Duodenal mucosa (tissue), 2 donors: Measurements from ENCODE around the gene AMOTL1.

Source experiments
- H3K27ac ChIP-seq: one replicate; pipeline ENCODE4 v1.7.0; 2013; ENCODE audit warnings: low read depth, low read length
- H3K27me3 ChIP-seq, 2 donors: one replicate each; pipeline ENCODE4 v1.7.0; 2013; ENCODE audit warnings: low read length in 2 of 2, control low read depth in 1 of 2; ENCODE audit not compliant: insufficient read depth in 2 of 2, control insufficient read depth in 1 of 2
- H3K36me3 ChIP-seq, 2 donors: one replicate each; pipeline ENCODE4 v1.7.0; 2013; ENCODE audit warnings: low read length in 2 of 2, control low read depth in 1 of 2; ENCODE audit not compliant: insufficient read depth in 2 of 2, control insufficient read depth in 1 of 2
- H3K4me1 ChIP-seq, 2 donors: one replicate each; pipeline ENCODE4 v1.7.0; 2013; ENCODE audit warnings: low read length in 2 of 2, control low read depth in 1 of 2; ENCODE audit not compliant: insufficient read depth in 2 of 2, control insufficient read depth in 1 of 2
- H3K4me3 ChIP-seq, 2 donors: one replicate each; pipeline ENCODE4 v1.7.0; 2013; ENCODE audit warnings: low read length in 2 of 2, low read depth in 1 of 2
- H3K9ac ChIP-seq, 2 donors: one replicate each; pipeline ENCODE4 v1.7.0; 2013; ENCODE audit warnings: low read length in 2 of 2, low read depth in 1 of 2
- H3K9me3 ChIP-seq, 2 donors: one replicate each; pipeline ENCODE4 v1.7.0; 2013; ENCODE audit warnings: low read length in 2 of 2, control low read depth in 1 of 2; ENCODE audit not compliant: control insufficient read depth in 1 of 2

AMOTL1 gene

GRCh38 chr11:94731880-94732601, 36.1 kb upstream of the AMOTL1 start:
- Histone ChIP-seq H3K4me1 (no peaks in the 10 kb centered on the region), H3K9me3 (no peaks in the 10 kb centered on the region), H3K27ac (peak overlapping the region; percentile 4), H3K9ac (no peak overlapping the region), H3K27me3 (peaks cover 0 to 3% of the 10 kb centered on the region in 2 donors), H3K4me3 (no peak overlapping the region), H3K36me3 (no peaks in the 10 kb centered on the region)

- Histone ChIP-seq H3K36me3 (no peaks in the 10 kb centered on the region), H3K9me3 (no peaks in the 10 kb centered on the region), H3K4me1 (no peaks in the 10 kb centered on the region), H3K27me3 (peaks cover 0 to 3% of the 10 kb centered on the region in 2 donors), H3K4me3 (no peak overlapping the region), H3K9ac (no peak overlapping the region), H3K27ac (peak overlapping the region; percentile 4)
Observed at GRCh38 chr11:94732617-94733281, 35.4 kb upstream of the AMOTL1 start.

- H3K27ac ChIP-seq = no peak overlapping the region
- peaks cover 8 to 11% of the 10 kb centered on the region in 2 donors for H3K27me3 ChIP-seq
- no peak overlapping the region for H3K9ac ChIP-seq
- H3K4me1 ChIP-seq = no peaks in the 10 kb centered on the region
- H3K36me3 ChIP-seq = no peaks in the 10 kb centered on the region
- no peaks in the 10 kb centered on the region for H3K9me3 ChIP-seq
- H3K4me3 ChIP-seq = no peak overlapping the region
Observed at GRCh38 chr11:94734563-94735275, 33.4 kb upstream of the AMOTL1 start.

- no peak overlapping the region for H3K27ac ChIP-seq
- no peak overlapping the region for H3K9ac ChIP-seq
- no peaks in the 10 kb centered on the region for H3K36me3 ChIP-seq
- peaks cover 0 to 3% of the 10 kb centered on the region in 2 donors for H3K4me1 ChIP-seq
- no peak overlapping the region for H3K4me3 ChIP-seq
- no peaks in the 10 kb centered on the region for H3K9me3 ChIP-seq
- H3K27me3 ChIP-seq = peaks cover 17 to 21% of the 10 kb centered on the region in 2 donors
Observed at GRCh38 chr11:94735907-94736306, 32.2 kb upstream of the AMOTL1 start.

GRCh38 chr11:94737171-94737611, 31.0 kb upstream of the AMOTL1 start:
- Histone ChIP-seq H3K36me3 (no peaks in the 10 kb centered on the region), H3K9ac (no peak overlapping the region), H3K27me3 (peaks cover 24 to 32% of the 10 kb centered on the region in 2 donors), H3K4me1 (peaks cover 4 to 10% of the 10 kb centered on the region in 2 donors), H3K9me3 (no peaks in the 10 kb centered on the region), H3K27ac (no peak overlapping the region), H3K4me3 (no peak overlapping the region)

GRCh38 chr11:94738746-94739145, 29.4 kb upstream of the AMOTL1 start:
- Histone ChIP-seq H3K4me3 (no peak overlapping the region), H3K9me3 (no peaks in the 10 kb centered on the region), H3K4me1 (peaks cover 4 to 10% of the 10 kb centered on the region in 2 donors), H3K27ac (no peak overlapping the region), H3K9ac (no peak overlapping the region), H3K36me3 (no peaks in the 10 kb centered on the region), H3K27me3 (peaks cover 24 to 36% of the 10 kb centered on the region in 2 donors)

GRCh38 chr11:94739331-94739730, 28.8 kb upstream of the AMOTL1 start:
- Histone ChIP-seq H3K4me1 (peaks cover 4 to 10% of the 10 kb centered on the region in 2 donors), H3K4me3 (no peak overlapping the region)

GRCh38 chr11:94740083-94741021, 27.8 kb upstream of the AMOTL1 start:
- Histone ChIP-seq H3K4me1 (peaks cover 4 to 10% of the 10 kb centered on the region in 2 donors), H3K4me3 (peak overlapping the region; percentile 66 to 68), H3K27ac (no peak overlapping the region), H3K27me3 (peaks cover 21 to 36% of the 10 kb centered on the region in 2 donors), H3K9ac (peak overlapping the region in 1 of 2 donors; percentile 25), H3K36me3 (no peaks in the 10 kb centered on the region), H3K9me3 (no peaks in the 10 kb centered on the region)

More at GRCh38 chr11:94739331-94739730, 28.8 kb upstream of the AMOTL1 start:
- H3K9me3 ChIP-seq = no peaks in the 10 kb centered on the region
- no peaks in the 10 kb centered on the region for H3K36me3 ChIP-seq
- H3K9ac ChIP-seq = no peak overlapping the region
- H3K27ac ChIP-seq = no peak overlapping the region
- peaks cover 22 to 36% of the 10 kb centered on the region in 2 donors for H3K27me3 ChIP-seq

GRCh38 chr11:94741022-94741679, 27.0 kb upstream of the AMOTL1 start:
- H3K9ac ChIP-seq = peak overlapping the region in 1 of 2 donors; percentile 25
- no peak overlapping the region for H3K27ac ChIP-seq
- H3K27me3 ChIP-seq = peaks cover 21 to 36% of the 10 kb centered on the region in 2 donors
- H3K4me3 ChIP-seq = peak overlapping the region; percentile 66 to 68
- H3K36me3 ChIP-seq = no peaks in the 10 kb centered on the region
- no peaks in the 10 kb centered on the region for H3K9me3 ChIP-seq
- H3K4me1 ChIP-seq = peaks cover 4 to 10% of the 10 kb centered on the region in 2 donors
